Fibroblast of villous mesenchyme (primary cell): ENCODE results near the gene ADAM10. TPM values are rescaled to one million over a fixed set of nuclear protein-coding genes. Genes with fewer than 3 reads are reported as not detected.

Experiments
- DNase-seq: peaks from one replicate; pipeline ENCODE4 v3.0.0-alpha.2; 2010; ENCODE audit warnings: low read depth
- H3K4me3 ChIP-seq: 2 replicates; pipeline ENCODE4 v1.5.1; 2011; ENCODE audit warnings: low read depth, mild to moderate bottlenecking, low read length
- CTCF ChIP-seq: IDR thresholded peaks from 2 replicates; pipeline ENCODE4 v1.5.1; 2012; ENCODE audit warnings: low read depth, mild to moderate bottlenecking, low read length; ENCODE audit not compliant: insufficient read depth
- total RNA-seq: library from RNA; depleted of rRNA; stranded (reverse); fragments of >200 nt; gene quantifications from 2 replicates; pipeline ENCODE4 v1.2.3, GENCODE V29; 2012

The ADAM10 gene
- total RNA-seq, 1 donor, result 200 TPM

- TF ChIP-seq CTCF, result no peak
- no peak for DNase-seq
- H3K4me3 ChIP-seq, result no peak overlapping the region
These were observed 184.5 kb downstream of the ADAM10 start for GRCh38 chr15:58564981-58565380.

GRCh38 chr15:58562135-58562534 is 187.4 kb downstream of the ADAM10 start:
- no peak for TF ChIP-seq CTCF
- no peak for DNase-seq
- no peak overlapping the region for H3K4me3 ChIP-seq

- H3K4me3 ChIP-seq, result no peak overlapping the region
- DNase-seq, result no peak
- no peak for TF ChIP-seq CTCF
These were observed 188.2 kb downstream of the ADAM10 start for GRCh38 chr15:58561321-58561720.

- H3K4me3 ChIP-seq, result no peak overlapping the region
- no peak for TF ChIP-seq CTCF
- DNase-seq, result no peak
These were observed 189.5 kb downstream of the ADAM10 start for GRCh38 chr15:58559904-58560588.

GRCh38 chr15:58558777-58559176 is 190.7 kb downstream of the ADAM10 start:
- DNase-seq, result no peak
- H3K4me3 ChIP-seq, result no peak overlapping the region
- no peak for TF ChIP-seq CTCF

- no peak overlapping the region for H3K4me3 ChIP-seq
- DNase-seq, result peak; percentile 69
These were observed 193.0 kb downstream of the ADAM10 start for GRCh38 chr15:58556541-58556940.

More at GRCh38 chr15:58556541-58556940, 193.0 kb downstream of the ADAM10 start:
- no peak for TF ChIP-seq CTCF
